ACC112 (cell line): ENCODE results near the gene CWC27.

Source experiments
- H2AFZ ChIP-seq: fragments of 200-600 bp; sonication (generic); one replicate; pipeline ENCODE4 v1.6.0; 2017; ENCODE audit warnings: antibody characterized with exemption, low read length; ENCODE audit not compliant: unreplicated experiment
- H3K27ac ChIP-seq: fragments of 200-600 bp; sonication (generic); 2 replicates; pipeline ENCODE4 v1.5.1; 2014; ENCODE audit warnings: low read depth, mild to moderate bottlenecking, antibody characterized with exemption, low read length, moderate library complexity
- H3K27me3 ChIP-seq: fragments of 200-600 bp; sonication (generic); 2 replicates; pipeline ENCODE4 v1.6.1; 2014; ENCODE audit warnings: mild to moderate bottlenecking, antibody characterized with exemption, low read length, moderate library complexity, mixed read lengths; ENCODE audit not compliant: insufficient read depth
- H3K36me3 ChIP-seq: fragments of 200-600 bp; sonication (generic); 2 replicates; pipeline ENCODE4 v1.6.1; 2016; ENCODE audit warnings: mild to moderate bottlenecking, antibody characterized with exemption, low read length, moderate library complexity, mixed read lengths; ENCODE audit not compliant: insufficient read depth
- H3K4me1 ChIP-seq: fragments of 200-600 bp; sonication (generic); one replicate; pipeline ENCODE4 v1.6.1; 2016; ENCODE audit warnings: low read length, mixed read lengths; ENCODE audit not compliant: insufficient read depth, unreplicated experiment, control insufficient read depth
- H3K4me3 ChIP-seq: fragments of 200-600 bp; sonication (generic); 2 replicates; pipeline ENCODE4 v1.5.1; 2014; ENCODE audit warnings: mild to moderate bottlenecking, low read depth, low read length
- H3K79me2 ChIP-seq: fragments of 200-600 bp; sonication (generic); one replicate; pipeline ENCODE4 v1.6.0; 2016; ENCODE audit warnings: low read length; ENCODE audit not compliant: control insufficient read depth, unreplicated experiment, insufficient read depth

The CWC27 gene

DNA sequence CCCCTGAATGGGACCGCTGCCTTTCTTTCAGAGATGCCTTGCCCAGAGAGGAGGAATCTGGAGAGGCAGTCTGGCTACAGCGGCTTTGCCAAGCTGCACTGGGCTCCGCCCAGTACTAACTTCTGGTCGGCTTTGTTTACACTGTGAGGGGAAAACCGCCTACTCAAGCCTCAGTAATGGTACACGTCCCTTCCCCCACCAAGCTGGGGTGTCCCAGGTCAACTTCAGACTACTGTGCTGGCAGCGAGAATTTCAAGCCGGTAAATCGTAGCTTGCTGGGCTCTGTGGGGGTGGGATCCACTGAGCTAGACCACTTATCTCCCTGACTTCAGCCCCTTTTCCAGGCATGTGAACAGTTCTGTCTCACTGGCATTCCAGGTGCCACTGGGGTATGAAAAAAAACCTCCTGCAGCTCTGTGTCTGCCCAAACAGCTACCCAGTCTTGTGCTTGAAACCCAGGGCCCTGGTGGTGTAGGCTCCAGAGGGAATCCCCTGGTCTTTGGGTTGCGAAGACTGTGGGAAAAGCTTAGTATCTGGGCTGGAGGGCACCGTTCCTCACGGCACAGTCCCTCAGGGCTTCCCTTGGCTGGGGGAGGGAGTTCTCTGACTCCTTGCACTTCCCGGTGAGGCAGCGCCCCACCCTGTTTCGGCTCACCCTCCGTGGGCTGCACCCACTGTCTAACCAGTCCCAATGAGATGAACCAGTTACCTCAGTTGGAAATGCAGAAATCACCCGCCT is 171.2 kb downstream of the CWC27 start:
- no peaks in the 10 kb centered on the region for H3K79me2 ChIP-seq
- peak overlapping the region; percentile 26; the same call in 1 of the 2 replicates for H3K27ac ChIP-seq
- peak overlapping the region; percentile 22 for H2AFZ ChIP-seq
- peak overlapping the region; percentile 7; the same call in 1 of the 2 replicates for H3K4me3 ChIP-seq
- H3K36me3 ChIP-seq: no peaks in the 10 kb centered on the region
- peaks cover 13% of the 10 kb centered on the region for H3K4me1 ChIP-seq
- no peaks in the 10 kb centered on the region for H3K27me3 ChIP-seq

DNA sequence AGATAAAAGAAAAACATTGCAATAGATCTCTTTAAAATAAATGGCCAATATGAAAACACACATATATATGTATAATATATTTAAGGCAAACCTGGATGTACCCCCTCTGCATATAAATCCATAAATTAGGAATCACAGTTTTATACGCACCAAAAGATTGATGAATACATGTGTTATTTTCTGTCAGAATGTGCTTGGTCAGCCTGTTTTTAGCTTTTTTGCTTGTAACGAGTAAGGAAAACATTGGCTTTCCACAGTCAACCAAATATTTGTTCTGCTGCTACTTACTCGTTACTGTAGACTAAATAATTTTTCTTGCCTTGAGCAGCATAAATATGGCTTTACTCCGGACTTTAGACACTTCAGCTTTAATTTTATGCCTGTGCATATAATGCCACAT is 173.7 kb downstream of the CWC27 start:
- H3K79me2 ChIP-seq: no peaks in the 10 kb centered on the region
- peaks cover 13% of the 10 kb centered on the region for H3K4me1 ChIP-seq

DNA sequence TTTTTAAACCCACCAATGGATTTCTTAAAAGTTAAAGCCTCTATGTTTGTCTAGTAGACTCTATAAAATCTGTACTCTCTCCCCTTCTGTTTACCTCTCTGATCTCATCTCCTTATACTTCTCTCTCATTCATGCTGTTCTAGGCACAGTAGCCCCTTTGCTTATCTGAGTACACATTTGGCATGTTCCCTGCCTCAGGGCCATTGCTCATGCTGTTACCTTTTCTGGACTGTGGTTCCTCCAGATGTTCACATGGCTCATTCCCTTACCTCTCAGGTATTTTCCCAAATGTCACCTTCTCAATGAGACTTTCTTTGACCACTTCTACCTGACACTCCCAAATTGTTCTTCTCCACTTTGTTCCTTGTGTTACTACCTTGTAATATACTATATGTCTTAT is 176.1 kb downstream of the CWC27 start:
- Histone ChIP-seq H3K4me1 (peaks cover 6% of the 10 kb centered on the region), H3K27me3 (no peaks in the 10 kb centered on the region), H3K79me2 (no peaks in the 10 kb centered on the region), H3K27ac (no peak overlapping the region), H3K4me3 (no peak overlapping the region), H2AFZ (no peak overlapping the region), H3K36me3 (no peaks in the 10 kb centered on the region)

More for the DNA sequence above, 173.7 kb downstream of the CWC27 start:
- Histone ChIP-seq H3K4me3 (no peak overlapping the region), H3K27me3 (no peaks in the 10 kb centered on the region), H3K27ac (no peak overlapping the region), H2AFZ (no peak overlapping the region), H3K36me3 (no peaks in the 10 kb centered on the region)

DNA sequence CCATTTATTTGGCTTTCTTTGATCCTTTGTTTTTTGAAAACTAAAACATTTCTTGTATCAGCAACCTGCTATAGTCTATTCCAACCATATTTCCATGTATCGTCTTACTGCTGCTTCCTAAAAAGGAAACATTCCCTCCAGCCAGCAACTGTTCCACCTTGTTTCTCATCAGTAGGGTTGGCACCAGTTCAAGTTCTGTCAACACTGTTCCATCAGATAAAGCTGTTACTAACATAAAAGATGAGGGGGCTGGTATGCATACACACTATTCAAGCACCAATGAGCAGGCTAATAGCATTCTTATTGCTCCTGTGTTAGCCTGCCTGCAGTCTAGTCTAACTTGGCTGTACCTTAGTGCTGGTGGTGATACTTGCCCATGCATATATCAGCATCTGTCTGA is 178.3 kb downstream of the CWC27 start:
- no peaks in the 10 kb centered on the region for H3K27me3 ChIP-seq
- H2AFZ ChIP-seq: no peak overlapping the region
- H3K79me2 ChIP-seq: no peaks in the 10 kb centered on the region
- H3K27ac ChIP-seq: no peak overlapping the region
- H3K4me3 ChIP-seq: no peak overlapping the region
- no peaks in the 10 kb centered on the region for H3K4me1 ChIP-seq
- H3K36me3 ChIP-seq: no peaks in the 10 kb centered on the region

- H3K27me3 ChIP-seq: no peaks in the 10 kb centered on the region
- H3K4me3 ChIP-seq: no peak overlapping the region
- H3K36me3 ChIP-seq: no peaks in the 10 kb centered on the region
- H3K27ac ChIP-seq: no peak overlapping the region
- no peaks in the 10 kb centered on the region for H3K79me2 ChIP-seq
- no peak overlapping the region for H2AFZ ChIP-seq
- H3K4me1 ChIP-seq: no peaks in the 10 kb centered on the region
Measured at GRCh38 chr5:64947801-64948200, 179.1 kb downstream of the CWC27 start.

GRCh38 chr5:64949331-64949730 is 180.6 kb downstream of the CWC27 start:
- Histone ChIP-seq H3K27ac (no peak overlapping the region), H2AFZ (no peak overlapping the region), H3K79me2 (no peaks in the 10 kb centered on the region), H3K27me3 (no peaks in the 10 kb centered on the region), H3K4me3 (no peak overlapping the region), H3K4me1 (no peaks in the 10 kb centered on the region), H3K36me3 (no peaks in the 10 kb centered on the region)

GRCh38 chr5:64952951-64953673 is 184.4 kb downstream of the CWC27 start:
- Histone ChIP-seq H3K4me3 (no peak overlapping the region), H3K36me3 (no peaks in the 10 kb centered on the region), H3K27me3 (no peaks in the 10 kb centered on the region), H2AFZ (no peak overlapping the region), H3K27ac (no peak overlapping the region), H3K4me1 (no peaks in the 10 kb centered on the region), H3K79me2 (no peaks in the 10 kb centered on the region)

GRCh38 chr5:64954518-64954917 is 185.8 kb downstream of the CWC27 start:
- Histone ChIP-seq H3K79me2 (no peaks in the 10 kb centered on the region), H3K4me3 (no peak overlapping the region), H3K36me3 (no peaks in the 10 kb centered on the region), H3K4me1 (no peaks in the 10 kb centered on the region), H3K27me3 (no peaks in the 10 kb centered on the region), H3K27ac (no peak overlapping the region), H2AFZ (no peak overlapping the region)

- H3K79me2 ChIP-seq: no peaks in the 10 kb centered on the region
- H3K4me1 ChIP-seq: no peaks in the 10 kb centered on the region
- no peak overlapping the region for H2AFZ ChIP-seq
- H3K4me3 ChIP-seq: no peak overlapping the region
- peak overlapping the region; percentile 6; the same call in 1 of the 2 replicates for H3K27ac ChIP-seq
- H3K36me3 ChIP-seq: peaks cover 16% of the 10 kb centered on the region
- H3K27me3 ChIP-seq: no peaks in the 10 kb centered on the region
Measured at GRCh38 chr5:64958757-64959391, 190.1 kb downstream of the CWC27 start.

GRCh38 chr5:64963278-64963677 is 194.5 kb downstream of the CWC27 start:
- H3K27ac ChIP-seq: no peak overlapping the region
- no peaks in the 10 kb centered on the region for H3K27me3 ChIP-seq
- H3K36me3 ChIP-seq: peaks cover 22% of the 10 kb centered on the region
- peaks cover 10% of the 10 kb centered on the region for H3K4me1 ChIP-seq
- H3K79me2 ChIP-seq: no peaks in the 10 kb centered on the region
- H3K4me3 ChIP-seq: no peak overlapping the region
- H2AFZ ChIP-seq: no peak overlapping the region
